Measurements from ENCODE around the gene PRTG.
"Not testable (repeated sequence)": the region's sequence is repeated elsewhere in the genome, so short reads cannot be mapped to it uniquely, and the experiment has no call there.

The PRTG gene

GRCh38 chr15:55741833-55742497 lies 987 bp downstream of the PRTG start:
- DNase-seq, result peak in 1 of 2 donors; percentile 23

- no peak for DNase-seq
Measured at GRCh38 chr15:55740981-55741832, 1.7 kb downstream of the PRTG start.

GRCh38 chr15:55740359-55740878 lies 2.5 kb downstream of the PRTG start:
- DNase-seq, result no peak

- DNase-seq, result no peak
Measured at GRCh38 chr15:55739641-55740040, 3.3 kb downstream of the PRTG start.

GRCh38 chr15:55738715-55739114 lies 4.2 kb downstream of the PRTG start:
- no peak for DNase-seq

GRCh38 chr15:55737373-55737772 lies 5.6 kb downstream of the PRTG start:
- DNase-seq, result no peak

GRCh38 chr15:55736756-55737155 lies 6.2 kb downstream of the PRTG start:
- DNase-seq, result no peak

- no peak for DNase-seq
Measured at GRCh38 chr15:55734641-55735040, 8.3 kb downstream of the PRTG start.

- DNase-seq, result not testable (repeated sequence)
Measured at GRCh38 chr15:55733461-55733860, 9.5 kb downstream of the PRTG start.

GRCh38 chr15:55721554-55722185 lies 21.3 kb downstream of the PRTG start:
- no peak for DNase-seq

- no peak for DNase-seq
Measured at GRCh38 chr15:55715355-55716076, 27.4 kb downstream of the PRTG start.

- no peak for DNase-seq
Measured at GRCh38 chr15:55714064-55714463, 28.9 kb downstream of the PRTG start.

- no peak for DNase-seq
Measured at GRCh38 chr15:55712363-55712762, 30.6 kb downstream of the PRTG start.

- no peak for DNase-seq
Measured at GRCh38 chr15:55710286-55710685, 32.7 kb downstream of the PRTG start.

- no peak for DNase-seq
Measured at GRCh38 chr15:55709458-55709857, 33.5 kb downstream of the PRTG start.

- DNase-seq, result no peak
Measured at GRCh38 chr15:55708720-55709119, 34.2 kb downstream of the PRTG start.

- DNase-seq, result no peak
Measured at GRCh38 chr15:55707951-55708350, 35.0 kb downstream of the PRTG start.

- no peak for DNase-seq
Measured at GRCh38 chr15:55707518-55707917, 35.4 kb downstream of the PRTG start.

GRCh38 chr15:55703873-55704301 lies 39.1 kb downstream of the PRTG start:
- no peak for DNase-seq

- DNase-seq, result no peak
Measured at GRCh38 chr15:55700876-55701275, 42.1 kb downstream of the PRTG start.

- DNase-seq, result no peak
Measured at GRCh38 chr15:55698653-55699052, 44.3 kb downstream of the PRTG start.

GRCh38 chr15:55696221-55696620 lies 46.7 kb downstream of the PRTG start:
- no peak for DNase-seq

- DNase-seq, result no peak
Measured at GRCh38 chr15:55695432-55695831, 47.5 kb downstream of the PRTG start.
